ENCODE data around the gene HDGF.

Gene HDGF

GRCh38 chr1:156692925-156693847 is 58.3 kb downstream of the HDGF start:
- no peak for DNase-seq

GRCh38 chr1:156692441-156692924 is 59.0 kb downstream of the HDGF start:
- DNase-seq = no peak

Data from GOT3 (cell line).